Dedifferentiated amniotic fluid mesenchymal stem cell (primary cell): ENCODE results near the gene PLEKHG4B.
A peak's percentile ranks its signal among the peaks of the same experiment; 100 is the strongest.

Experiments used
- DNase-seq: peaks from one replicate; pipeline ENCODE4 v3.0.0-alpha.2; 2016; ENCODE audit errors: extremely low spot score

The PLEKHG4B gene

DNA sequence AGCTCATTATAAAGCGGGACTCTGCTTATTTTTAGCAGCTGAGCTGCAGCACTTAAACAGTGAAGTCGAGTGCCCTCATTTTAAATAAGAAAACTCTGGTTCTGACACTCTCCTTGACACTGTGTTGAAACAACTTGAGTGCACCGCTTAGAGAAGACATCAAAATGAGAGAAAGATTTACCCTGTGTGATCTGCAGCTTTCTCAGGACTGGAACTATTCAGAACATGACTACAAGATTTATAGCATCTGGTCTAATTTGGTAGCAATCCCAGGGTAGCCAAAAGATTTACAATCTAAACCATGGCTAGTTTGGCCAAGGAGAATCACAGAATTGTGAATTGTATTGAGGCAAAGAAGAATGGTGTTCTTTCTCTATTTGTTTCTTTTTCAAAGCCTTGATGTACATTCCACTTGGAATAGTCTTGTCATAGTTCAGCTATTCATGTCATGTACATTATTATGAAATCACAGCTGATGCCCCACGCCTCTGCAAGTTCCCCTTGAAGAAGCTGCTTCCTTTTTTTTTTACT lies 38.7 kb downstream of the PLEKHG4B start:
- DNase-seq, result peak; percentile 40

- no peak for DNase-seq
Observed at GRCh38 chr5:136901-137300, 44.9 kb downstream of the PLEKHG4B start.

DNA sequence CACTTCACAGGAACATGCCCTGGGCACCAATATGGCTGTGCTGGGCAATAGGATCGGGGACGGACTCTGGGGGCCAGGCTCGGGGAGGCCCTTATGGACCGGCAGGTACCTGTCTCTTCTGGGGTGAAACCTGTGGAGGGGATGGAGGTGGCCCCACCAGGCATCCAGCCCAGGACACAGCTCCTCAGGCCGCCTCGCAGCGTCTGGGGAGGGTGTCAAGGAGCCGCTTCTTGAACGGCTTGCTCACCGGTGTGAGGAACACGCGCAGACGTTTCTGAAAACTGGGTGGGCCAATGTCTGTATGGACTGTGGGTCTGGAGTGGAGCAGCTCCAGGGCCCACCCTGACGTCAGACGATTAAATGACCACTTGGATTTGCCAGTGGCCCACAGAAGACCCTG lies 45.8 kb downstream of the PLEKHG4B start:
- no peak for DNase-seq

DNA sequence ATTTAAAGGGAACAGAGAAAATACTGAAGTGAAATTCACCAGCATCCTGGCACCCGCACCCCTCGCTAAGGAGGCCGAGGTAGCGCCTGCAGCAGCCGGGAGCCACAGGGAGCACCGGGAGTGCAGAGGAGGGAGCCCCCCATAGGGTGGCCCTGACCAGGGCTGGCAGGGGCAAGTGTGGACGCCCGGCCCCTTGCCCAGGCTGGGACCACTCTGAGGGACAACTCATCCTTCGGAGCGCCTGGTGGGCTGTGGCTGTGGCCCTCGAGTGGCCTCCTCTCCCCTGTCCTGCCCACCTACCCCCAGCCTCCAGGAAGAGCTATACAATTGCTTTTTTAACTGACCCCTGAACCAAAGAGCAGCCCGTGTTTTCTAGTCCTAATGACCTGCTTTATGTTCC lies 47.0 kb downstream of the PLEKHG4B start:
- DNase-seq, result no peak

DNA sequence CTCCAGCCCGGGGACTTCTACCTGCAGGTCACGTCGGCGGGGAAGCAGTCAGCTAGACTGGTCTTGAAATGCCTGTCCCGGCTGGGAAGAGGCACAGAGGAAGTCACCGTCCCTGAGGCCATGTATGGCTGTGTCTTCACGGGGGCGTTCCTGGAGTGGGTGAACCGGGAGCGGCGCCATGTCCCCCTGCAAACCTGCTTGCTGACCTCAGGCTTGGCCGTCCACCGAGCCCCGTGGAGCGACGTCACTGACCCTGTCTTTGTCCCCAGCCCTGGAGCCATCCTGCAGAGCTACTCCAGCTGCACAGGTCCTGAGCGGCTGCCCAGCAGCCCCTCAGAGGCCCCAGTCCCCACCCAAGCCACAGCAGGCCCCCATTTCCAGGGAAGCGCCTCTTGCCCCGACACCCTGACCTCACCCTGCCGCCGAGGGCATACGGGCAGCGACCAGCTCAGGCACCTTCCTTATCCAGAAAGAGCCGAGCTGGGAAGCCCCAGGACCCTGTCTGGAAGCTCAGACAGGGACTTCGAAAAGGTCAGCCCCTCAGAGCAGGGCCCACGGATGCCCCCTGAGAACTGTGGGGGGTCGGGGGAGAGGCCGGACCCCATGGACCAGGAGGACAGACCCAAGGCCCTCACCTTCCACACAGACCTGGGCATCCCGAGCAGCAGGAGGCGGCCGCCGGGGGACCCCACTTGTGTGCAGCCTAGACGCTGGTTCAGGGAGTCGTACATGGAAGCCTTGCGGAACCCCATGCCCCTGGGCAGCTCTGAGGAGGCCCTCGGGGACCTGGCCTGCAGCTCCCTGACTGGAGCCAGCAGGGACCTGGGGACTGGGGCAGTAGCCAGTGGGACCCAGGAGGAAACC lies 47.8 kb downstream of the PLEKHG4B start:
- no peak for DNase-seq

- DNase-seq, result no peak
Observed at GRCh38 chr5:140443-140829, 48.5 kb downstream of the PLEKHG4B start.

- DNase-seq, result no peak
Observed at GRCh38 chr5:141211-141610, 49.2 kb downstream of the PLEKHG4B start.

DNA sequence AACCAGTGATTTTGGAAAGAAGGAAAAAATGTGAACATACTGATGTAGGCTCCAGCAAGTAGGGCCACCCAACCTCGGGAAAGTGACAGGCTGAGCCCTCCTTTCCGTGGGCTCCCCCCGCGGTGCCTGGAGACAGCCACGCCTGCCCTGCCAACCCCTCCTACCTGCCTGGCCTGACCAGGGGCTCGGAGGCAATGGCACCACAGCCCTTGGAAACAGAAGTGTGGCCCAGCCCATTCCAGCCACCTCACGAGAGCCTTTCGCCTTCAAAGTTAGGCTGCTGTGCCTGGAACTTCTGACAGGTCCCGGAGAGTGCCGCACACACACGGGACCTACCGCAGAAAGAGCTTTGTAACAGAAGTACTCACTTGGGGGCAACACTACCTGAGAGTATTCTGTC lies 49.8 kb downstream of the PLEKHG4B start:
- DNase-seq, result no peak

DNA sequence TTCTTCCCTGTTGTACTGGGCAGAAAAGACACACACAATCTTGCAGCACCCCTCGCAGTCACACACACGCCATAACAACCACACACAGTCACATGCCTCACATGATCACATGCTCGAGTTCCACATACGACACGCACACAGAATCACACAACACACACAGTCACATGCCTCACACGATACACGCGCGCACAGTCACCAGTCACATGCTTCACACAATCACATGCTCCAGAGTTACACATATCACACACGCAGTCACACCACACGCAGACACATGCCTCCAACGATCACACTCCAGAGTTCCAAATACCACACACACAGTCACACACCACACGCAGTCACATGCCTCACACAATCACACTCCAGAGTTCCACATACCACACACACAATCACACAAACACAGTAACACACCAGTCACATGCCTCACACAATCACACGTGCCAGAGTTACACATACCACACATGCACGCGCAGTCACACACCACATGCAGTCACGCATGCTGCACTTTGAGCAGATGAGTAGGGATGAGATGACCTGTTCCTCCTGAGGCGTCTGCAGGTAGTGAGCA lies 50.4 kb downstream of the PLEKHG4B start:
- DNase-seq, result no peak

DNA sequence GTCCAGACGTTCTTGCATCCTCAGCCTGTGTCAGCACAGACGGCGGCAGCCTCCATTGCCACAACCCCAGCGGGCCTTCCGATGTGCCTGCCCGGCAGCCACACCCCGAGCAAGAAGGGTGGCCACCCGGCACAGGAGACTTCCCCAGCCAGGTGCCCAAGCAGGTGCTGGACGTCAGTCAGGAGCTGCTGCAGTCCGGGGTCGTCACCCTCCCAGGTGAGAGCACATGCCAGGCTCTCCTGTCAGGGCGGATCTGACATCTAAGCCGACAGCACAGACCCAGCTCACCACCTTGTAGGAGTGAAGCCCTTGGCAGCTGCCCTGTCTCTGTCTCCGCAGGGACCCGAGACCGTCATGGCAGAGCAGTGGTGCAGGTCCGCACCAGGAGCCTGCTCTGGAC lies 51.1 kb downstream of the PLEKHG4B start:
- no peak for DNase-seq

- no peak for DNase-seq
Observed at GRCh38 chr5:144941-145340, 53.0 kb downstream of the PLEKHG4B start.

DNA sequence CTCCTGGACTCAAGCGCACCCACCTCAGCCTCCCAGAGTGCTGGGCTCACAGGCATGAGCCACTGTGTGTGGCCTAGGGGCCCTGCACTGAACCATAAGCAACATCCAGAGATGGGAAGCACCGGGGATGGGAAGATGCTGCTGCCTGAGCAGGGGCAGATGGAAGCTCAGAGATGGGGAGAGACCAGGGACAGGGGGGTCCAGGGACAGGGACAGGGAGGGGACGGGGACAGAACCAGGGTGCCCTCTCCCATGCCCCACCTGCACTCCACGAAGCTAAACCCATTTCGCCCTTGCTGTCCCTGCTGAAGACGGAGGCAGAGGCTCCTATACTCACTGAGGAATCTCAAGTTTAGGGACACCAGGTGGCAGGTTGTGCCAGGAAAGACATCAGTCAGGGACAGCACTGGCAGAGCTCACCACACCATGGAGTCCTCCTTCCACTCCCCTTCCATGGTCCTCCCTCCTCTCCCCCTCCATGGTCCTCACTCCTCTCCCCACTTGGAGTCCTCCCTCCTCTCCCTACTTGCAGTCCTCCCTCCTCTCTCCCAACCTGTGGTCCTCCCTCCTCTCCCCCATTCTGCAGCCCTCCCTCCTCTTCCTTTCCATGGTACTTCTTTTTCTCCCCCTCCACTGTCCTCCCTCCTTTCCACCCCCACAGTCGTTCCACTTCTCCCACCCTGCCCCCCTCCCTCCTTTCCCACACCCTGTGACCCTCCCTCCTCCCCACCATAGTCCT lies 53.8 kb downstream of the PLEKHG4B start:
- no peak for DNase-seq

DNA sequence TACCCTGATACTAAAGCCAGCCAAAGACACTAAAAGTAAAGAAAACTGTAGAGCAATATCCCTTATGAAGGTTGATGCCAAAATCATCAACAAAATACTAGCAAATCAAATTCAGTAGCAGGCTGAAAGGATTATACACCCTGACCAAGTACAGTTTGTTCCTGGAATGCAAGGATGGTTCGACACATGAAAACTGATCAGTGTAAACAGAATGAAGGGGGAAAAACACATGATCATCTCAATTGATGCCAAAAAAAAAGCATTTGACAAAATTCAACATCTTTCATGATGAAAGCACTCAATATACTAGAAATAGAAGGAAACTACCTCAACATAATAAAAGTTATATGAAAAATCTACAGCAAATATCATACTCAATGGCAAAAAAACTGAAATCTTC lies 55.8 kb downstream of the PLEKHG4B start:
- no peak for DNase-seq

DNA sequence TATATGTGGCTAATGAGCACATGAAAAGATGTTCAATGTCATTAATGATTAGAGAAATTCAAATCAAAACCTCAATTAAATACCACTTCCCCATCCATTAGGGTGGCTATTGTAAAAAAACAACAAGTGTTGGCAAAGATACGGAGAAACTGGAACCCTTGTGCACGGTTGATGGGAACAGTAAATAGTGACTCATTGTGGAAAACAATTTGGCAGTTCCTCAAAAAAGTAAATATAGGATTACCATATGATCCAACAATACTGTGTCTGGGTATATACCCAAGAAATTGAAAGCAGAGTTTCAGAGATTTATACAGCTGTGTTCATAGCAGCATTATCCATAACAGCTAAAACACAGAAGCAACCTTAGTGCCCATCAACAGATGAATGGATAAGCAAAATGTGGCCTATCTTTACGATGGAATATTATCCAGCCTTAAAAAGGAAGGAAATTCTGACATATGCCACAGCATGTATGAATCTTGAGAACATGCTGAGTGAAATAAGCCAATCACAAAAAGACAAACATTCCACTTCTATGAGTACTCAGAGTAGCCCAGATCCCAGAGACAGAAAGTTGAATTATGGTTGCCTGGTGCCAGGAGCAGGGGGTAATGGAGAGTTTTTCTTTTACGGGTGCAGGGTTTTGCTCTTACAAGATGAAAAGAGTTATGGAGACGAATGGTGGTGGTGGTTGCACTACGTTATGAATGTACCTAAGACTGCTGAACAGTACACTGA lies 57.9 kb downstream of the PLEKHG4B start:
- DNase-seq, result peak; percentile 37

DNA sequence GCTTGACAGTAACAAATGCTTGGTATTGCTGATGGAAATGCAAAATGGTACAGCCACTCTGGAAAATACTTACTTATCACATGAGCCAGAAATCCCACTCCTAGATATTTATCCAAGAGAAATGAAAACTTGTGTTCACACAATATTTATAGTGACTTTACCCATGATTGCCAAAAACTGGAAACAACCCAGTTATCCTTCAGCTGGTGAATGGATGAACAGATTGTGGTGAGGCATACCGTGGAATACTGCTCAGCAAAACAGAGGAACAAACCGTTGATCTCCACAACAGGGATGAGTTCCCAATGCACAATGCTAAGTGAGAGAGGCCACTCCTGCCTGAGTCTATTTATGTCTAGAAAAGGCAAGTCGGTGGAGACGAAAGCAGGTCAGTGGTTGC lies 58.8 kb downstream of the PLEKHG4B start:
- no peak for DNase-seq

GRCh38 chr5:152077-152476 lies 60.1 kb downstream of the PLEKHG4B start:
- DNase-seq, result no peak

GRCh38 chr5:153256-153655 lies 61.3 kb downstream of the PLEKHG4B start:
- DNase-seq, result peak; percentile 18

DNA sequence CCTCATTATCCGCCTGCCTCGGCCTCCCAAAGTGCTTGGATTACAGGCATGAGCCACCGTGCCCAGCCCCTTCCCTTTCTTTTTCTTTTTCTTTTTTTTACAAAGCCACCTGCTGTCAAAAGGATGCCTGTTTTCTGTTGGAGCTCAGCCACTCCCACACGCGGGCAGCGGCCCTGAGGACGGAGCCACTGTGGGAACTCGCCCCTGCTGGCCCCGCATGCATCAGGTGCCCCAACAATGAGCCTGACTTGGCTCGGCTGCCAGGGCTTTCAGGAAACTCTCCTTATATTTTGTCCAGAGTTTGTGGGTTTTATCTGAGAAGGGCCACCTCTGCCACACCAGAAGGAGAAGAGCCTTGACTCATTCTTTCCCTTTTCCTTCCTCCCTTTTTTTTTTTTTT lies 62.3 kb downstream of the PLEKHG4B start:
- no peak for DNase-seq

- no peak for DNase-seq
Observed at GRCh38 chr5:154826-155225, 62.9 kb downstream of the PLEKHG4B start.

DNA sequence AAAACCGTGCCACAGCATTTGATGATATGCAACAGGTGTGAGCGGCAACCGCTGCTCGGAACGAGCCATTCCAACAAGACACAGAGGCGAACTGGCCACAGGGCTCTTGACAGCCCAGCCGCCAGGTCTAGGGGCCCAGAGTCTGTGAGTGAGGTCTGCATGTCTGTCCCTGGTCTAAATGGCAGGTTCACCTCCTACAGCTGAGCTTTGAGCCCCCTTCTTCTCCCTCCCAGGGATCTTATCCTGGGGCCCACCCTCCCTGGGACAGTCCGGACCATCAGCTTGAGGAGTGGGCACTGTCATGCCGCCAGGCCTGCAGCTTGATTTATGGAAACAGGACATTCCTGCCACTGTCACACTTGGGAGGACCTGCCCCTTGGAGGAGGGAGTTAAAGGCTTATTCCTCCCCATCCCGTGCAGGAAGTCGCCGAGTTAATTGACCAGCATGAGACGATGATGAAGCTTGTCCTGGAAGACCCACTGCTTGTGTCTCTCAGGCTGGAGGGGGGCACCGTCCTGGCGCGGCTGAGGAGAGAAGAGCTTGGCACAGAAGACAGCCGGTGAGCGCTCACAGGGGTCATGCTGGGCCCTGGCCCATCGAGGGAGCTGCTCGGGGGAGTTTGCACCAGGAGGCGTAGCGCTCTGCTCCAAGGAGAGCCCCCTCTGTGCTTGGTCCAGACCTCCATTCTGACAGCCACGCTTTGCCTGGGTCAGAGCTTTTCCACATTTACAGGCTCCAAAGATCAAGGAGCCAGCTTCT lies 63.9 kb downstream of the PLEKHG4B start:
- DNase-seq, result no peak

DNA sequence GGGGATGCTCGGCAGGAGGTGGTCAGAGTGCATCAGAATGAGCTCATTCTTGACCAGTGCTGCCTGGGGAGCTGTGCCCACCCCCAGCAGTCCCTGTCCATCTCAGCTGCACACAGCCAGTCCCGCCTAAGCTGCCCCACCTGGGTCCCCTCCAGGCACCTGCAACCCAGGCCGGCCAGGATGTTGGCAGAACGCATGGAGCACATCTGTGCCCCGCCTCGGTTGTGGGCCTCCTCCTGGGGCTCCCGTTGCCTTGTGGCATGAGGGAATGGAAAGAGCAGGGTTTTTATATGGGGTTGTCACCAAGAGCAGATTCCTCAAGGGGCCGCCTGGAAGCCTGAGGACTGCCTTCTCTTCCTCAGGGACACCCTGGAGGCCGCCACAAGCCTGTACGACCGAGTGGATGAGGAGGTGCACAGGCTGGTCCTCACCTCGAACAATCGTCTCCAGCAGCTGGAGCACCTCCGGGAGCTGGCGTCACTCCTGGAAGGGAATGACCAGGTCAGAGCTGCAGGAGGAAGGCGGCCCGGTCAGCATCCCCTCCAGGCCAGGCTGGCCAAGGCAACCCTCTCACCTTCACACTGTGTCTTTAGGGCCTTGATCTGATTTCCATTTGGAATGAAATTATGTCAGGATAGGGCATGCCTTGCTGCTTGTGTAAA lies 64.6 kb downstream of the PLEKHG4B start:
- no peak for DNase-seq
